GM21528 (cell line): ENCODE results near the gene DPEP1.
"Not testable (repeated sequence)": the region's sequence is repeated elsewhere in the genome, so short reads cannot be mapped to it uniquely, and the experiment has no call there.

Source experiments
- ATAC-seq: cut with Tn5 transposase; IDR thresholded peaks from one replicate; pipeline ENCODE4 v1.9.1; 2021; ENCODE audit warnings: mild to moderate bottlenecking, moderate library complexity; ENCODE audit not compliant: unreplicated experiment, low FRiP score

The DPEP1 gene

DNA sequence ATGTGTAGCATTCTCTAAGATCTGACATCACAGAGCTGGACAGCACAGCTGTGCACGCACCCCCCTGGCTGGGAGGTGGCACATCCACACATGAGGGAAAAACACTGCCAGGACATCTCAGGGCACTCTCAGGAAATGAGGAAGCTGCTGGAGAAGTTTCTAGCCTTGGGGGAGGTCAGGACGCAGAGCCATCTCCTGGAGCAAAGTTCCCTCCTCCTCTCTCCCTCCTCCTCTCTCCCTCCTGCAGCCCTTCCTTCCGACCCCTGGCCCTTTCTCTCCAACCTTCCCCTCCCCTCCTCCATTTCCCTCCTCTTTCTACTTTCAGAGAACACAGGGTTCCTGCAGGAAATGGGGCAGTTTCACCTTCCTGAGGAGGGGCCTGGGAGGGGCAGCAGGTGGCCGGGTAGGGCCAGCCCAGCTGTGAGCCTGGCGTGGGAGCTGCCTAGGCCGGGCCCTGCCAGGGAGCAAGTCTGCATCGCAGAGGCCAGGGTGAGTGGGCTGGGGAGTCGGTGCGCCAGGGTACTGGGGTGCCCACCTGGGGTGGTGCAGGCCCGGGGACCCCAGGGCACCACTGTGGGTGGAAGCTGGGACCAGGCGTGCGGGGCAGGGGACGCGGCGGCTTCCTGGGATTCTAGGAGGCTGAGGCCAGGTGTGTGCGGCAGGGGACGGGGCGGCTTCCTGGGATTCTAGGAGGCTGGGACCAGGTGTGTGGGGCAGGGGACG, at the start of gene DPEP1:
TSS of gene DPEP1 (plus strand) at position 412 of the 723 bp plus-strand sequence. CDS start 16,769 bp downstream, outside the sequence.
- no peak for ATAC-seq

DNA sequence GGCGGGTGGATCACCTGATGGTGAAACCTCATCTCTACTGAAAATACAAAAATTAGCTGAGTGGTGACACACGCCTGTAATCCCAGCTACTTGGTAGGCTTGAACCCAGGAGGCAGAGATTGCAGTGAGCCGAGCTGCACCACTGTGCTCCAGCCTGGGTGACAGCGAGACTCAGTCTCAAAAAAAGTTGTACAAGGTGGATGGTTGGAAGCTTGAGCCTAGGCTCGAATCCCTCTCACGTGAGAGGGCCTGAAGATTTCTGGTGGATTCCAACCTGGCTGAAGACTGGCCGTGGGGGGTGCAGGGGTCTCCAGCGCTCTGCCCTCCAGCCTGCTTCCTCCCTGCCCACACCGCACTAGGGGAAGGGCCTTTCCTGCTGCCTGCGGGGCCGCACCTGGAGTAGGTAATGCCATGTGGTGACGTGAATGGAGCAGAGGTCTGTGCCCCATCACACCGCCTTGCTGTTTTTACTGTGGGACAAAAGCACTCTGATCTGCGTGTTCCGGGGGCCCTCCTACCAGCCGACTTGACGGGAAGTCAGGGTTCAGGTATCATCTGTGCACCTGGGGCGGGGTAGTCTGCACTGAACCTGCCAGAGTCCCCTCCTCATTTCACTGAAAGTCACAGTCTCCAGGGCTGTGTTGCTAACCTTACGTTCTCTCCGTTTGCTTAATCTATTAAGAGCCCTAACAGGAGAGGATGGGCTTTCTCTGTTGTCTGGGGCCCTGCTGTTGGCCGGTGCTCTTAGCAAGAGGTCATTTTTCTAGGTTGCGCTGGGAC, 48.8 kb upstream of the DPEP1 start:
- no peak for ATAC-seq

DNA sequence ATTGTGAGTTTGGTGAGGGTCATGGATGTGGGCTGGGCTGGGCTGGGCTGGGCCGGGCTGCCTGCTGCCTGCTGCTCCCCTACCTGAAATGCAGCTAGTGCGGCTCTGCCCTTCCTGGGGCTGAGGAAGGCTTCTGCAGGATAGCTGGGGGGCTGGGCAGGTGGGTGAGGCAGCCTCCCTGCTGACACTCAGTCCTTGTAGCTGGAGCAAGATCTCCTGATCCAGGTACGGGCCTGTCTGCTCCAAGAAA, 48.3 kb upstream of the DPEP1 start:
- ATAC-seq = no peak

DNA sequence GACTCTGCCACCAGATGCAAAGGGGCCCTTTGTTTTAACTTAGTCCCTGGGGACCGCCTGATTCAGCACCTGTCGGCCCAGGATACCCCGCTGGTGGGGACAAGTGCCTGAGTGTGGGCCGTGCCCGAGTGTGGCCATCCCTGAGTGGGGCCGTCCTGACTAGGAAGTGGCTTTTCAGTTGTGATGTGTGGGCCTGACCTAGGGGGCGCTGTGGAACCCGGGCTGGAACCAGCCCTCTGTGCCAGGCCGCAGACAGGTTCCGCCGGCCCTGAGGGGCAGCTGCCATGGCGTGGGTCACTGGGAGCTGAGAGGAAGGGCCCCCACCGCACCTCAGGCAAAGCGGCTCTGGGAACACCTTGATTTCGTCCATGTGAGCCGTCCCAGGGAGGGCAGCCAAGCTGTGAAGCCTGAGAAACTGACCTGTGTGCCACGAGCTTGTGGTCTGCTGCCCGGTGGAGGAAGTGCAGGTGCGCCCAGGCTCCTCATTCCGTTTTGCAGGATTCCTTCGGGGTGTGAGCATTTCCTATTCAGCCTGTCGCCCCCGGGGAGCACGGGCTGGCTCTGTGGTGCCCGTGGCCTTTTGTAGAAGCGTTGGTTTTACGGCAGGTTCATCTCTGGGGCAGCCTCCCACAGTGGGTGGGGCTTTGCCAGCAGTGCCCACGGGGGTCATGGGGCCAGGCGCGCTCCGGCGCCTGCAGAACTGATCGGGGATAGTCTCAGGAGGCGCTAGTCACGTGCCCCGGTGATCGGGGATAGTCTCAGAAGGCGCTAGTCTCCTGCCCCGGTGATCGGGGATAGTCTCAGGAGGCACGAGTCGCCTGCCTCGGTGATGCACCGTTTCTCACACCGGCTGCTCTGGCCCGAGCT, 47.7 kb upstream of the DPEP1 start:
- no peak for ATAC-seq

DNA sequence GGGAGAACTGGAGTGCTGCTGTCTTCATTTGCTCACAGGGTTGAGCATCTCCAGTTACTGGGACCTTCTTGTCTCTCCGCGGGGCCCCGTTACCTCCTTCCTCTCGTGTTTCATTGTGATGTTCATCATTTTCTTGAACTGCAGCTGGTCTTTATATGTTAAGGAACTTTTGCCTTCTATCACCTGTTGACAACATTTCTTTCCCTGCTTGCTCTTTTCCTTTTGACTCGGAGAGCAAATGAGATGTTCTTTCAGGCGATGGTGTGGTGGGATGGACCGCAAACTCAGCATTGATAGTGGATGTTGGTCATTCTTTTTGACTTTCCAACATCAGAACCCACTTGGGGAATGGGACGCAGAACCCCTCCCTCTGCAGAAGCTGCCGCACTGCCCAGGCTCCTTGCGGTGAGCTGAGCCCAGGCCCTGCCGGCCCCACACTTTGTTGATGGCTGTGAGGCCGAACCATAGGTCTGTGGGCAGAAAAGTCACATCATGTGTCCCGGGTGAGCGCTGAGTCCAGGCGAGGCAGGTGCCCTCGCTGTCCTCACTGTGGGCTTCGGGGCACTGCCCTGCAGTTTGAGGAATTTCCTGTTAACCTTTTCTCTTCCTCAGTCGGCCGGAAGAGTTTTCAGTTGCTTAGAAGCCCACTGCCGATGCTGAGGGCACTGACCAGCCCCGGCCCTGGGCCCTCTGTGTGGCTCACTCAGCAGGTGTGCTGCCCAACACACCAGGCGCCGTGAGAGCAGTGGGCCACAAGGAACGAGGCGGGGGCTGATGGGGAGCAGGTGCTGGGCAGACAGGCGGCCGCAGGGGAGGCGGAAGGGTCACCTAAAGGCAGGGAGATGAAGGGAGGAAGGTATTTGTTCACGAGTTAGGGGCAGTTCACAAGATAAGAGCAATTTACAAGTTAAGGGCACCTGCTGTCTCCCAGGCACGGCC, 45.5 kb upstream of the DPEP1 start:
- ATAC-seq = no peak

DNA sequence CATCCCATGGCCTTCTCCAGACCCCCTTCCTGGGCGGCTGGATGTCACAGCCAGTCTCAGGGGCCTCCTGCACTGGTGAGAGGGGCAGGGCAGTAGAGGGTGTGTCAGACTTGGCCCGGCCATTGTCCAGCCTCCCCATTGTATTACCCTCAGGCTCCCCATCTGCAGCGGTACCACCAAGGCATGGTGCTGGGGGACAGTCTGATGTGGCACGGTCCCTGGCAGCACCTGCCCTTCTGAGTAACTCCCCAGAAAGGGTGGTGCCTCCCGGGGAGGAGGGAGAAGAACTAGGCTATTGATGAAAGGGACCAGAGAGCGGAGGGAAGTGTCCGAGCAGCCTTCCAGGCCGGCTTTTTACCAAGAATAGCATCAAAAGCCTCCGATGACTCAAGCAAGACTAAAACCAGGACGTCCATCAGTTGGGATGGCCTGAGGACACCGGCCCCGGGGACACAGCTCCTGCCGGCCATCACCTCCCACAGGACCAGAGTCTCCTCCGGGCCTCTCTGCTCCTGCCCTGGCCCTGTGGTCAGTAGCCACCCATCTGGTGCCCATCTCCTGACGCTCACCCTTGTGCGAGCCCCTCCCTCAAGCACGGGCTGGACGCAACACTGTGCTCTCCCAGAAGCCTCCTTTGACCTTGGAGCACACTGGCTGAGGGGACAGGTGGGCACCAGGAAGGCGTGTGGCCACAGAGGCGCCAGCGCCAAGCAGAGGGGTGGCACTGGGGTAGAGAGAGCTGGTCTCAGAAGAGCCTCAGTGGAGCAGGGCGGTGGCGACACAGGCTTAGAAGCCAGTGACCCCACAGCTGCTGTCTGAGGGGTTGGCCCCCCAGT, 43.7 kb upstream of the DPEP1 start:
- no peak for ATAC-seq

DNA sequence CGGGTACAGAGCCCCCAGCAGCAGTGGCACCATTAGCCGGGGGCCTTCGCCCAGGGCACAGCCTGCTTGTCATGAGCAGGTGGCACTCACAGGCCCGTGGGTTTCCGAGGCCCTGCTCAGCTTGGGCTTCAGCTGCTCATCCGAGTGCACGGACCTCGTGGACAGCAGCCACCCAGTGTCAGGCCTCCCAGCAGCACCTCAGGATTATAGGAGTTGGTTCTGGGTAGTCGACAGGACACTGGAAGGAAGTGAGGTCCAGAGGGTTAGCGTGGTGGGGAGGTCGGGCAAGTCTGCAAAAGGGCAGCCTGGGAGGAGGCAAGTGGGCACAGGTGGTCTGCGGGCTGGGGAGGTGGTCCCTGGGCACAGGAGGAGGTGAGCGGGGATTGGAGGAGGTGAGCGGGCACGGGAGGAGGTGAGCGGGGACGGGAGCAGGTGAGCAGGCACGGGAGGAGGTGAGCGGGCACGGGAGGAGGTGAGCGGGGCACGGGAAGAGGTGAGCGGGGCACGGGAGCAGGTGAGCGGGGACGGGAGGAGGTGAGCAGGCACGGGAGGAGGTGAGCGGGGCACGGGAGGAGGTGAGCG, 43.0 kb upstream of the DPEP1 start:
- ATAC-seq = no peak

DNA sequence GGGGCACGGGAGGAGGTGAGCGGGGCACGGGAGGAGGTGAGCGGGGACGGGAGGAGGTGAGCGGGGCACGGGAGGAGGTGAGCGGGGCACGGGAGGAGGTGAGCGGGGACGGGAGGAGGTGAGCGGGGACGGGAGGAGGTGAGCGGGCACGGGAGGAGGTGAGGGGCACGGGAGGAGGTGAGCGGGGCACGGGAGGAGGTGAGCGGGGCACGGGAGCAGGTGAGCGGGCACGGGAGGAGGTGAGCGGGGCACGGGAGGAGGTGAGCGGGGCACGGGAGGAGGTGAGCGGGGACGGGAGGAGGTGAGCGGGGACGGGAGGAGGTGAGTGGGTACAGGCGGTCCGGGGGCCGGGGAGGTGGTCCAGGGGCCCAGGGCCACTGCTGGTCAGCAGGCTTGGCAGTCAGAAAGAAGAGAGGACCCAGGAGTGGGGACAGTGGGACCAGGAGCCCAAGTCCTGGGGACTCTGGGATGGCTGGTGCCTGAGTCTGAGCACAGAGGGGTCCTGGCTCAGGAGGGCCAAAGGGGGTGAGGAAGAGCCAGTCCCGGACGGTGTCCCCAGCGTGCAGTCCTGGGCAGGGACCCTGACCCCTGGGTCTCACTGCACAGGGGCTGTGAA, 42.4 kb upstream of the DPEP1 start:
- not testable (repeated sequence) for ATAC-seq

DNA sequence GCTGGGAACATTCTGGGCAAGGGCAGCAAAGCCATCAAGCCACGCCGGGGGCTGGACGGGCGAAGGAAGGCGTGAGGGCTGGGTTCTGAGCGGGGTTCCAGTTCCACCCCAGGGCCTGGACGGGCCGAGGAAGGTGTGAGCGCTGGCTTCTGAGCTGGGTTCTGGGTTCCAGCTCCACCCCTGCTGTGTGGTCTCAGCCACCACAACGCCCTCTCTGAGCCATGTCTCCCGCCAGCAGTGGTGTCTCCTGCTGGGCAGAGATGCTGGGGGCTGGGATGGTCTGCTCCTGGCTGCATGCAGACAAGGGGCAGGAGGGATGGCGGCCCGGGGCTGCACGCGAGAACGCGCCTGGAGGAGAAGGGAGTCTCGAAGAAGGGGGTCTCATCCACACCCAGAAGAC, 41.8 kb upstream of the DPEP1 start:
- ATAC-seq = no peak

DNA sequence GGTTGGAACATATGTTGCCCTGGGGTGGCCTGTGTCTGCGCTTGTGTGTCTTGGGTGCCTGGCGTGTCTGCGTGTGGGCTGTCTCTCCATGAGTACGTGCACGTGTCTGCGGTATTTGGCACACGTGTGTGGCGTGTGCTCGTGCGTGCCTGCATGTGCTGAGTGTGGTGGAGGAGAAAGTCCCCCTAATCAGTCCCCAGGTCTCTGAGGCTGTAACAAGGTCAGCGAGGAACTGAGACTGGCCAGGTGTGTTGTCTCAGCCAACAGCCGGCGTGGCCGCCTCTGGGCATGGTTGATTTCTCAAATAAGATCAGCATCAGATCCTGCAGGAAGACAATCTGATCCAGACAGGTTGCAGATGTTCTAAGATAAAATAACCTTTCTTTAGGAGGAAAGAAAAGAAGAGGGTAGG, 41.4 kb upstream of the DPEP1 start:
- ATAC-seq = no peak

DNA sequence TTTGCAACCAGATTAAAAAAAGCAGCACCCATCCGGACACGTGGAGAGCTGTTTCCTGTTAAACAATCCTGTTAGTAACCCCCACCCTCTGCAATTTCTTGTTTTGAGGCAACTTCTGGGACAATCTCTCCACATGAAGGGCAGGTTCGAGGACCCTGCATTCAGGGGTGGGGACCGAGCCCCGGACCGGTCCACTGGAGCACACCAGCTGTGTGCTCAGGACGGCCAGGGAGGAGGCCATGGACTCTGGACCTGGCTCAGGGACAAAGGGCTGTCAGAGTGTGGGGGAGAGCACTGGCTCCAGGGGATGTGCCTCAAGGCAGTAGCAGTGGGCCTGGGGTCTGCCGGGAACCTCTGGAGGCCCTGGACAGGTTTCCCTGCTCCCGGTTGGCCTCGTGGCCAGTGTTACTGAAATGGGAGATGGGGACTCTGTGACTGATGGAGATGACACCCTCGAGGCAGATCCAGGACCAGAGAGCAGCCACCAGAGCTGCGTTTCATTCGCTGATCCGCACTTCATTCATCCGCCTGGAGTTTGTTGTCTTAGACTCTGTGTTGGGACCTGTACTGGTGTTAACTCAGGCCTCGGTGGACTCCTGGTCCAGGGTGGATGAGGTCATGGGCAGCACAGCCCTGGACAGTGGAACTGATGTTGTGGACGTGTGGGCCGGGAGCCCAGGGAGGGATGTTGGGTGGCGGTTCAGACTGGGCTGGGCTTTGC, 40.8 kb upstream of the DPEP1 start:
- ATAC-seq = no peak

DNA sequence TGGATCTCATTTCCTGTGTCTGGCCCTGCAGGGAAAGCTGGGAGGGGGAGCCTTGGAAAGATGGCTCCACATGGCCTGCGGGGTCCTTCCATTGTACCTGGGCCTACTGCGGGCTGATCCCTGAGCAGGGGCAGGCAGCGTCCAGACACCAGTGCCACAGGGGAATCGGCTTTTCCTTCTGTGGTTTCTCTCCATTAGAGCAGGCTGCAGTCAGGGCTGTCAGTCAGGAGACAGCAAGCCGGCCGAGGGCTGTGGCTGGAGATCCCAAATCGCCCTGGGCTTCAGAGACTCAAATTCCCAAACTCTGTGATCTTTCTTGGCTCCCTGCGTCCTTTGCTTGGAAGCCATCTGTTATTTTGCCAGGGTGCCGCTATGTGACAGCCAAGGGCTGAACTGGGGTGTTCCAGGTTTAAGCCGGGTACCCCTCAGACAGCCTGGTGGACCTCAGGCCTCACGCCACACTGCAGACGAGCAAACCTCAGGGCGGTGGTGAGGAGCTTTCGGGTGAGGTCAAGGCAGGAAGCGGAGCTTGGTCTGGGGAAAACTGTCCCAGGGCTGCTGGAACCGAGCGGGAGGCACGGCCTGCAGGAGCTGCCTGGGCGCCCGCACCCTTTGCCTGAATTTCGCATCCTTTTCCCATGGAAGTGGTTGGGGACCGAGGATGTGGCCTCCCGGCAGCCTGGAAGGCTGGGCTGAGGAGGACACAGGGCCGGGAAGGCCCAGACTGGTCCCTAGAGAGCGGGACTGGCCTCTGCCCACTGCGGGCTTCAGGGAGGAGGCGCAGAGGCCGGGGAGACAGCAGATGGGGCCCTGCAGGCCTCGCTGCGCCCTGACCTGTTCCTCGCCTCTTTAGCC, 39.4 kb upstream of the DPEP1 start:
- no peak for ATAC-seq

DNA sequence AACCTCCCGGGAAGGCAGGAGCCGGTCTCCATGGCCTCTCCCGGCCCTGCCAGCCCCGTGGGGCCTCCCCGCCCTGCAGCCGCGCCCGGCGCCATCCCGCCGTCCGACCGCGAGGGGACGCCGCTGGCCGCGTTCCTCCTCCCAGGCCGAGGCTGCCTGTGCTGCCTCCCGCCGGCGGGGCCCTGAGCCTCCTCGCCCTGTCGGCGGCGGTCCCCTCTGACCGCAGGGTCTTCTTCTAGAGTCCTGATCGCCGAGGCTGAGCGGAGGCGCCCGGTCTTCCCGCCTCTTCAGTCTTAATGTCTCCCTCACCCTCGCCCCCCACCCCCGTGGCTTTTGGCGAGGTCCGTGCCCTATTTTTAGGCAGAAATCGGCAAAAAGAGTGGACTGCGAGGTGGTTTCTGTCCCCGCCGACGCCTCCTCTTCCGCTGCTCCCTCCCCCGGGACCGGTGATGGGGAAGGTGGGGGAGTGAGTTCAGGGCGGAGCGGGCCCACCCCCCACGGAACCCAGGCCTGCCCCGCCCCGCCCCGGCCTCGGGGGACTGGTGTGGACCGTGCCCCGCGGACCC, 38.7 kb upstream of the DPEP1 start:
- ATAC-seq = no peak

DNA sequence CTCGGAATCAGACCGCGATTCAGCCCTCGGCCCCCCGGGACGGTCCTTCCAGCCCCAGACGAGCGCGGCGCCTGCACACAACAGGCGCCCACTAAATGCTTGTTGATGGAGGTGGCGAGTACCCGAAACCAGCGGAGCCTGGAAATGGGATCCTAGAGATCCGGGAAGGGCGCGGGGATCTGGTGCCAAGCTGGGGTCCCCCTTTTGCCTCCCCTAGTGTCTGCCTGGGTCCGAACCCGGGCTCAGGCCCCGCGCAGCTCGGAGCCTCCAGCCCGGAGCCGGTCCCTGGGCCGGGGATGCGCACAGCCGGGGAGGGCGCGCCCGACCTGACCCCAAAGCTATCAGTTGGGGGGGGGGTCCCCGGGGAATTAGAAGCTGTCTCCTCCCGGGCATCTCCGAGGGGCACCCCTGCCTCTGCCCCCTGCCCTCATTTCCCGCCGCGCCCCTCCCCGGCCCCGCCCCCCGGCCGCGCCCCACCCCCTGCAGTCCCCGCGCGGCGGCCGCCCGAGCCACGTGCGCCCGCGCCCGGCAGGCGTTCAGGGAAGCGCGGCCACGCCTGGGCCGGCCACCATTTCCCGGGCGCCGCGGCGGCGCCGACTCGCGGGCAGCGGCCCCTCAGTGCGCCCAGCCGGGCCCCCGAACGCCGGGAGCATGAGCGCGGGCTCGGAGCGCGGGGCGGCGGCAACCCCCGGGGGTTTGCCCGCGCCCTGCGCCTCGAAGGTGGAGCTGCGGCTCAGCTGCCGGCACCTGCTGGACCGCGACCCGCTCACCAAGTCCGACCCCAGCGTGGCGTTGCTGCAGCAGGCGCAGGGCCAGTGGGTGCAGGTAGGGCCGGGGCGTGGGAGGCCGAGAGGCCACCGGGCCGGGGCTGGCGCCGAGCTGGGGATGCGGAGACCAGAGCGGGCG, 37.9 kb upstream of the DPEP1 start, which contains the start of gene CPNE7:
TSS of gene CPNE7 (plus strand) at position 512 of the 906 bp plus-strand sequence. CDS start at position 652, 140 bp downstream.
- ATAC-seq = no peak
